GM12874 (cell line): ENCODE measurements around the gene SCARB1.

Experiments used
- TF ChIP-seq, protein P1 (sequence below): IDR thresholded peaks from 2 replicates; pipeline ENCODE4 v1.5.1; 2011; ENCODE audit warnings: low read depth, mild to moderate bottlenecking, control low read depth, low read length, moderate library complexity; ENCODE audit not compliant: insufficient read depth

The SCARB1 gene

GRCh38 chr12:124762384-124762783 lies 101.3 kb downstream of the SCARB1 start:
- TF ChIP-seq, protein P1, sequence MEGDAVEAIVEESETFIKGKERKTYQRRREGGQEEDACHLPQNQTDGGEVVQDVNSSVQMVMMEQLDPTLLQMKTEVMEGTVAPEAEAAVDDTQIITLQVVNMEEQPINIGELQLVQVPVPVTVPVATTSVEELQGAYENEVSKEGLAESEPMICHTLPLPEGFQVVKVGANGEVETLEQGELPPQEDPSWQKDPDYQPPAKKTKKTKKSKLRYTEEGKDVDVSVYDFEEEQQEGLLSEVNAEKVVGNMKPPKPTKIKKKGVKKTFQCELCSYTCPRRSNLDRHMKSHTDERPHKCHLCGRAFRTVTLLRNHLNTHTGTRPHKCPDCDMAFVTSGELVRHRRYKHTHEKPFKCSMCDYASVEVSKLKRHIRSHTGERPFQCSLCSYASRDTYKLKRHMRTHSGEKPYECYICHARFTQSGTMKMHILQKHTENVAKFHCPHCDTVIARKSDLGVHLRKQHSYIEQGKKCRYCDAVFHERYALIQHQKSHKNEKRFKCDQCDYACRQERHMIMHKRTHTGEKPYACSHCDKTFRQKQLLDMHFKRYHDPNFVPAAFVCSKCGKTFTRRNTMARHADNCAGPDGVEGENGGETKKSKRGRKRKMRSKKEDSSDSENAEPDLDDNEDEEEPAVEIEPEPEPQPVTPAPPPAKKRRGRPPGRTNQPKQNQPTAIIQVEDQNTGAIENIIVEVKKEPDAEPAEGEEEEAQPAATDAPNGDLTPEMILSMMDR = no peak

DNA sequence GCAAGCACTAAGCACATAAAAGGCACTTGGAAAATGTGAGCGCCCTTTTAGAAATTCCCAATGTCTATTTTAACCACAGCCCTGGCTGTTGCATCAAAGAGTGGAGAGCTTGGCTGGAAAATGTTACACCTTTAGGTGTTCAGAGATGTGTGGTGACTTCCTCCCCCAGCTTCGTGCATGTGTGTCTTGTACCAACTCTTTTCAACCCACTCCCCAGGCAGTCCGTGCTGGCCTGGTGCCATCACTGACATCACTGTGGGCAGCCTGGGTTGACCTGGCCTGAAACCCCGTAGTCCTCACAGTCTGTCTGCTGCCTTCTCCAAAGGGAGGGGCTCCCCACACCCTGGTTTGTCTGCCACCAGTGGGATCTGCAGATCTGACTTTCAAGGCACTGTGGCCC lies 101.8 kb downstream of the SCARB1 start:
- TF ChIP-seq, protein P1 = no peak

- TF ChIP-seq, protein P1 = no peak
Measured at GRCh38 chr12:124761056-124761455, 102.6 kb downstream of the SCARB1 start.

GRCh38 chr12:124760560-124760959 lies 103.1 kb downstream of the SCARB1 start:
- TF ChIP-seq, protein P1 = no peak

DNA sequence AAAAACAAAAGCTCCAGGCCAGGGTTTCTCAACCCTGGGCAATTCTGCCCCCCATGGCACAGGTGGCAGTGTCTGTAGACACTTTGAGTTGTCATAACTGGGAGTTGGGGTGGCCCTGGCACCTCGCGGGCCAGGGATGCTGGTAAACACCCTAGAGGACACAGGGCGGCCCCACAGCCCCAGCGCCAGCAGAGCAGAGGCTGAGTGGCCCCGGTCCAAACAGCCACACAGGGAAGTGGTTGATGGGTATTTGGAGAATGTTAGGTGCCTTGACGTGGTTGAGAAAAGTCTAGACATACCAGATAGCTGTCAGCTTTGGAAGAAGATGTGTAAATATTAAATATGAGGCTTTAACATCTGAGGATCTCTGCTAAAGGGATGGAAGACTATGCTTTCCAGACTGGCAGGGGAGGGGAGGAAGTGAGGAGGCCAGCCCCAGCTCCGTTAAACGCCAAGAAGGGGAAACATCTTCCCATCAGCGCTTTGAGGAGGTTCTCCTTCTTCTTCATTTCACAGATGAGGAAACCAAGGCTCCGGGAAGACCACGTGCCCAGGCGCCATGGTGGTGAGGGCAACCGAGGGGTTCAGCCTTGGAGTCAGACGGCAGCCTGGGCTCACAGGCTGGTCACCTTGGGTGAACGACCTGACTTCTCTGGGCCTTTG lies 103.7 kb downstream of the SCARB1 start:
- TF ChIP-seq, protein P1 = no peak

DNA sequence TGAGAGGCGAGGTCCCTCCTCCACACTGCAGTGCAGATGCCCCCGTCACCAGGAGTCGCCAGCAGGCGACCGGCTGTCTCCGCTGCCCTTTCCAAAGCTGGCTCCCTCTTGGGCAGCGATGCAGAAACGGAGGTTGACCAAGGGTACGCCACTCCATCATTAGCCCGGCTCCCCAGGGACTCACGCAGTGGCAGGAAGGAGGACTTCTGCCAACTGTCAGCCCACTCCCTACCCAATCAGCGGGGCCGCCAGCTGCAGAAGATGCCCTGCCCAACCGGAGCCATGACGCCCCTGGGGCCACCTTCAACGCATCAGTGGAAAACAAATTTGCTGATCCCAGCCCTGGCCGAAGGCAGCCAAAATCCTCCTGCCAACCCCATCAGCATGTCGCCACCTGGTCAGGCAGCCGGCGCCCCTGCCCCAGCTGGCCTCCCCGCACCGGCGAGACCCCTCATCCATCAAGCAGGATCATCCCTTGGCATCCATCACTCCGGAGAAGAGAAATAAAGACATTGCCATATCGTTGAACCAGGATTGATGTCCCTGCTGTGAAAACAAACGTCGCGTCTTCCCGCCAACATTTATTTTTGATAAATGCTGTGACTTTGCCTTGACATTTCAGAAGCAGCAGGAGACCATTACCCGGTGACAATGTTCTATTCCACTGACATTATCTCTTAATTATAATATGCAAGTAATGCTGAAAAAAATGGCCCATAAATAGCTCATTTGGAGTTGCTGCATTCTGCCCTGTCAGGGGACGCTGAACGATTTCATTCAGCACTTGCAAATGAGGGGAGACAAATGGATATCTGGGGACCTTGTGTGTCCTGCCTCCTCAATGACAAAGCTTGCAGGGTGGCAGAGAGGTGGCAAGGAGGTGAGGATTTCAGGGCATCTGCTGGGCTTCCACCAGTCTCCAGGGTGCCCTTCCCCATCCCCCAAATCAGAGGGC lies 105.1 kb downstream of the SCARB1 start:
- TF ChIP-seq, protein P1 = no peak

DNA sequence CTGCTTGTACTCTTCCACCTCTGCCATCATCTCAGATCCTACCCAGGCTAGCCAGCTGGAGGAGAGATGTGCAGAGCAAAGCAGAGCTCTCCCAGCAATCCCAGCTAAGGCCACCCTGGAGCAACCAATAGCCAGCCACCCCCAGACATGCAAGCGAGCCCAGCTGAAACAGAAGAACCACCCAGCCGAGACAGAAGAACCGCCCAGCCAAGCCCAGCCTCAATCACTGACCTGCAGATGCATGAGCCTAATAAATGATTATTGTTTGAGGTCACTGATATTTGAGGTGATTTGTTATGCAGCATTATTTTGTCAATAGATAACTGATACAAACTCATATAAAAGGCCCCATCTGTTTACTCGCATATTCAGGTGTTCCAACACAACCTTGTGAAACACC lies 106.3 kb downstream of the SCARB1 start:
- TF ChIP-seq, protein P1 = no peak
